Activated T-helper 1 cell treated with anti-CD3 and anti-CD28 coated beads, Interleukin-12 subunit alpha, Interleukin-12 subunit beta, Interleukin-2, Interleukin-4 antibody, amounts not matched to agents 30 ng/mL and 10 ng/mL and 1 ng/mL, durations not matched to agents 14 hours and 24 hours and 36 hours (primary cell): ENCODE measurements around the gene GDF9. TPM values are rescaled to one million over a fixed set of nuclear protein-coding genes. Genes with fewer than 3 reads are reported as not detected.
A peak's percentile ranks its signal among the peaks of the same experiment; 100 is the strongest.

Source experiments
- DNase-seq: peaks from one replicate; pipeline ENCODE4 v3.0.0; 2021; ENCODE audit warnings: low spot score
- H3K27ac Mint-ChIP-seq: one replicate; pipeline ENCODE4 v1.8.0; 2021; ENCODE audit warnings: mild to moderate bottlenecking, mixed read lengths
- H3K27me3 Mint-ChIP-seq: one replicate; pipeline ENCODE4 v1.8.0; 2022; ENCODE audit warnings: mild to moderate bottlenecking, moderate library complexity, mixed read lengths; ENCODE audit not compliant: insufficient read depth
- H3K36me3 Mint-ChIP-seq: one replicate; pipeline ENCODE4 v1.8.0; 2021; ENCODE audit warnings: low read depth, mixed read lengths
- H3K4me1 Mint-ChIP-seq: one replicate; pipeline ENCODE4 v1.8.0; 2021; ENCODE audit warnings: low read depth, mixed read lengths
- H3K4me3 Mint-ChIP-seq: one replicate; pipeline ENCODE4 v1.8.0; 2021; ENCODE audit warnings: mild to moderate bottlenecking, moderate library complexity, mixed read lengths
- H3K9me3 Mint-ChIP-seq: one replicate; pipeline ENCODE4 v1.8.0; 2021; ENCODE audit warnings: mixed read lengths
- intact Hi-C: fragments of 100-400 bp; cut with micrococcal nuclease; formaldehyde crosslinking; loops from one replicate; pipeline ENCODE4 v1.15.1; 2024
- total RNA-seq: library from RNA; stranded (reverse); gene quantifications from 2 replicates; pipeline ENCODE4 v1.2.3, GENCODE V29; 2022

Gene GDF9, protein sequence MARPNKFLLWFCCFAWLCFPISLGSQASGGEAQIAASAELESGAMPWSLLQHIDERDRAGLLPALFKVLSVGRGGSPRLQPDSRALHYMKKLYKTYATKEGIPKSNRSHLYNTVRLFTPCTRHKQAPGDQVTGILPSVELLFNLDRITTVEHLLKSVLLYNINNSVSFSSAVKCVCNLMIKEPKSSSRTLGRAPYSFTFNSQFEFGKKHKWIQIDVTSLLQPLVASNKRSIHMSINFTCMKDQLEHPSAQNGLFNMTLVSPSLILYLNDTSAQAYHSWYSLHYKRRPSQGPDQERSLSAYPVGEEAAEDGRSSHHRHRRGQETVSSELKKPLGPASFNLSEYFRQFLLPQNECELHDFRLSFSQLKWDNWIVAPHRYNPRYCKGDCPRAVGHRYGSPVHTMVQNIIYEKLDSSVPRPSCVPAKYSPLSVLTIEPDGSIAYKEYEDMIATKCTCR
- total RNA-seq: 0.32 and 0.57 TPM in 2 replicates

- H3K4me3 Mint-ChIP-seq: peak within 1 kb of the TSS; percentile 95
- peak; percentile 93 for DNase-seq
- no peaks in the 10 kb centered on the region for H3K9me3 Mint-ChIP-seq
- intact Hi-C loops: loop anchor here (1.0 to 5.0 kb wide), 14 partner anchors 16 to 1232 kb away; partner anchors contain the start of genes AFF4, KIF3A, P4HA2 and RAPGEF6
- H3K36me3 Mint-ChIP-seq: peaks cover 24% of the 10 kb centered on the region
- no peaks in the 10 kb centered on the region for H3K27me3 Mint-ChIP-seq
- peaks cover 33% of the 10 kb centered on the region for H3K4me1 Mint-ChIP-seq
- peak within 1 kb of the TSS; percentile 99 for H3K27ac Mint-ChIP-seq
Measured at GRCh38 chr5:132866342-132867045, at the start of gene GDF9, which contains the start of gene UQCRQ. Gene GDF9, minus strand, starts transcription at chr5:132866469. Its CDS starts 1,936 bp downstream, at chr5:132864533. Gene UQCRQ, plus strand, starts transcription at chr5:132866642. Its CDS starts 240 bp downstream, at chr5:132866882.

GRCh38 chr5:132915681-132916080 is 49.4 kb upstream of the GDF9 start:
- no peak overlapping the region for H3K4me3 Mint-ChIP-seq
- peaks cover 20% of the 10 kb centered on the region for H3K36me3 Mint-ChIP-seq
- DNase-seq: no peak
- no peaks in the 10 kb centered on the region for H3K9me3 Mint-ChIP-seq
- no peaks in the 10 kb centered on the region for H3K4me1 Mint-ChIP-seq
- no peak overlapping the region for H3K27ac Mint-ChIP-seq
- no peaks in the 10 kb centered on the region for H3K27me3 Mint-ChIP-seq
- intact Hi-C loops: no loop called here

DNA sequence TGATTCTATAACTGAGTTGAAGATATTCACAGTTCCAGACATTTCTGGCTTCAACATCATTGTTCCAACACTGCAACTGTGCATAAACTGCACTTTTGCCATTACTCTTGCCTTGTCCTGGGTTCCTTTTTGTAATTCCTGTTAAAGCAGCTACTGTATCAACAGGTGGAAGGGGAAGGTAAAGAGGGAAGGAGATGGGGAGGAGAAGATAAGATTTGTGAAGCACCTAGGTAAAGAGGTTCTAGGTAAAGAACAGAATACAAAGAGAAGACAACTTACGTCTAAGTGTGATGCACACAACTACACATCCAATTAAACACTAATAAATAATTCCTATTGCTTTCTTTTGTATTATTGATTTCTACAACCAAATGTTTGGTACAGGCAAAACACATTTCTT is 43.4 kb upstream of the GDF9 start:
- no peaks in the 10 kb centered on the region for H3K9me3 Mint-ChIP-seq
- H3K4me1 Mint-ChIP-seq: peaks cover 6% of the 10 kb centered on the region

GRCh38 chr5:132907161-132907560 is 40.9 kb upstream of the GDF9 start:
- Mint-ChIP-seq H3K27me3 (no peaks in the 10 kb centered on the region), H3K4me3 (no peak overlapping the region), H3K4me1 (peaks cover 6% of the 10 kb centered on the region), H3K27ac (no peak overlapping the region), H3K36me3 (peaks cover 20% of the 10 kb centered on the region), H3K9me3 (no peaks in the 10 kb centered on the region)
- no peak for DNase-seq
- intact Hi-C loops: no loop called here

More for the DNA sequence above, 43.4 kb upstream of the GDF9 start:
- Mint-ChIP-seq H3K27me3 (no peaks in the 10 kb centered on the region), H3K27ac (no peak overlapping the region), H3K4me3 (no peak overlapping the region), H3K36me3 (peaks cover 17% of the 10 kb centered on the region)
- intact Hi-C loops: no loop called here
- DNase-seq: no peak

GRCh38 chr5:132905938-132906337 is 39.7 kb upstream of the GDF9 start:
- Mint-ChIP-seq H3K4me1 (peaks cover 6% of the 10 kb centered on the region), H3K9me3 (no peaks in the 10 kb centered on the region), H3K27me3 (no peaks in the 10 kb centered on the region), H3K36me3 (peaks cover 18% of the 10 kb centered on the region), H3K27ac (no peak overlapping the region), H3K4me3 (no peak overlapping the region)
- intact Hi-C loops: no loop called here
- DNase-seq: no peak

DNA sequence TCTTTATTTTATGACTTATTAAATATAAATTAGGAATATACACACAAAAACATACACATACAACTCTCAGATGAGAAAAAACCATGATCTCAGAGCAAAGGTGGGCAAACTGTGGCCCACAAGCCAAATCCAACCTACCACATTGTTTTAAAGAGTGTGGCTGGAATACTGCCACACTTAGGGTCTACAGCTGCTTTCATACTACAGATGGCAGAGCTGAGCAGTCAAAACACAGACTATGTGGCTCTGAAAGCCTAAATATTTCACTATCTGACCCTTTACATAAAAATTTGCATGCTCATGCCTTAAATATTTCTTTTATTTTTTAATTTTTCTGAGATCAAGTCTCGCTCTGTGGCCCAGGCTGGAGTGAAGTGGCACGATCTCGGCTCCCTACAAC is 35.5 kb upstream of the GDF9 start:
- Mint-ChIP-seq H3K4me1 (peaks cover 15% of the 10 kb centered on the region), H3K4me3 (no peak overlapping the region), H3K9me3 (no peaks in the 10 kb centered on the region), H3K27ac (no peak overlapping the region), H3K27me3 (no peaks in the 10 kb centered on the region), H3K36me3 (peaks cover 26% of the 10 kb centered on the region)
- no peak for DNase-seq
- intact Hi-C loops: no loop called here

GRCh38 chr5:132901036-132901435 is 34.8 kb upstream of the GDF9 start:
- no peaks in the 10 kb centered on the region for H3K9me3 Mint-ChIP-seq
- DNase-seq: no peak
- intact Hi-C loops: no loop called here
- H3K36me3 Mint-ChIP-seq: peaks cover 33% of the 10 kb centered on the region
- no peaks in the 10 kb centered on the region for H3K27me3 Mint-ChIP-seq
- no peak overlapping the region for H3K27ac Mint-ChIP-seq
- no peak overlapping the region for H3K4me3 Mint-ChIP-seq
- H3K4me1 Mint-ChIP-seq: peaks cover 22% of the 10 kb centered on the region

DNA sequence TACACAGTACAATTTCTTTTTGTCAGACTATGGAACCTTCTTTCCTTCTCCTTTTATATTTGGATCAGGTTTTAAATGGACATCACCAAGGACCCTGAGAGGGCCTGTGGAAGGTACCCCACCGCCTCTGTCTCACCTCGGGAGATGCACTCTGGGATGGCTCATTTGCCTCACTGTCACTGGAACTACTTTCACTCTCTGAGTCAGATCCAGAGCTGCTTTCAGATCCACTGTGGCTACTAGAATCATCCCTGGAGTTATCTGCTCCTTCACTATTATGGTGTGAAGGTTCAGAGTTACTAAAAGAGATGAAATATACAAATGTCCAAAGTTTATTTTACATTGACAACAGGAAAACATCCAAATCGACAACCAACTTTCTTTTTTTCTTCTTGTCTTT is 31.8 kb upstream of the GDF9 start:
- intact Hi-C loops: loop anchor here (10.0 kb wide), 1 partner anchor 127 kb away; the partner anchor contains the start of gene ZCCHC10
- Mint-ChIP-seq H3K27me3 (no peaks in the 10 kb centered on the region), H3K27ac (no peak overlapping the region), H3K4me3 (no peak overlapping the region), H3K9me3 (no peaks in the 10 kb centered on the region), H3K4me1 (peaks cover 22% of the 10 kb centered on the region), H3K36me3 (peaks cover 44% of the 10 kb centered on the region)
- no peak for DNase-seq

DNA sequence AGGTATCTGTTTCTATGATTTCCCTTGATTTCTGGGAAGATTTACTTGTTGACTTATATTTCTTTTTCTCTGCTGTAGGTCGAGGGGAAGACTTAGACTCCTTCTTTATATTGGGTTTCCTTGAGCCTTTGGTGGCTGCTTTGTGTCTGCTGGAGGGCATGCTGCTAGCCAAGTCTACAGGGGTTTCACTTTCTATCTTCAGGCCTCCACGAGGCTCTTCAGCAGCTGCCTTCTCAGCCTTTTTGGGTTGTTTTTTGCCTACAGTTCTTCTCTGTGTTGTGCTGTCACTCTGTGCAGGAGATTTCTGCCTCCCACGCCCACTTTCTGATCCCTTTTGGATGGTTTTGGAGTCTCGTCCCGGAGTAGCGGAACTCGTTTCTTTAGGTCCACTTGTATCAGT is 30.4 kb upstream of the GDF9 start:
- no peaks in the 10 kb centered on the region for H3K27me3 Mint-ChIP-seq
- H3K4me3 Mint-ChIP-seq: no peak overlapping the region
- intact Hi-C loops: loop anchor here (10.0 kb wide), 1 partner anchor 128 kb away; the partner anchor contains the start of gene ZCCHC10
- H3K27ac Mint-ChIP-seq: peak overlapping the region; percentile 83
- no peak for DNase-seq
- H3K4me1 Mint-ChIP-seq: peaks cover 22% of the 10 kb centered on the region
- peaks cover 58% of the 10 kb centered on the region for H3K36me3 Mint-ChIP-seq
- no peaks in the 10 kb centered on the region for H3K9me3 Mint-ChIP-seq

DNA sequence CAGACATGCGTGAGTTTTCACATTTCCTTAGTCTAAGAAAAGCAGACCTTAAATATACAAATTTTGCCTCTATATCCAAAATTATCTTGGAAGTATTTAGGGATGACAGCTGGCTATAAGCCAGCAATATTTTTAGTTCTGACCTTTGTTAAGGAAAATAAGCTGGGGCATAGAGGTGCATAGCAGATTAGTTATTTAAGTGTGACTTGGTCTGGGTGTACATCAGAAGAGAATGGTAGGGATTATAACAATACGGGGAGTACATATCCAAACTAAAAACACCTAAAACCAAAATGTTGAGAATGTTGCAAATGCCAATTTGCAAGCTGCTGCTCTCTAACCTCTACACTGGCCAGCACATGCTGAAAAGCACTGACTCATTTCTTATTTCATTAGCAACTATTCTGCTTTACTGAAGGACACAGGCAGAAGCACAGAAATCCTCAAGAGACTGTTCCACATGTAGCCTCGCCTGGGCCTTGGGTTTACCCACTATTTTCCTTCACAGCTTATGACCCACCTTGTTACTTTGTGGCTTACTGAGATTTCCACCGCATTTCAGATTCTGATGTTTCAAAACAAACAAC is 29.5 kb upstream of the GDF9 start:
- no peak for DNase-seq
- no peak overlapping the region for H3K4me3 Mint-ChIP-seq
- no peaks in the 10 kb centered on the region for H3K27me3 Mint-ChIP-seq
- H3K27ac Mint-ChIP-seq: no peak overlapping the region
- peaks cover 22% of the 10 kb centered on the region for H3K4me1 Mint-ChIP-seq
- H3K9me3 Mint-ChIP-seq: no peaks in the 10 kb centered on the region
- H3K36me3 Mint-ChIP-seq: peaks cover 54% of the 10 kb centered on the region
- intact Hi-C loops: loop anchor here (10.0 kb wide), 1 partner anchor 129 kb away; the partner anchor contains the start of gene ZCCHC10

DNA sequence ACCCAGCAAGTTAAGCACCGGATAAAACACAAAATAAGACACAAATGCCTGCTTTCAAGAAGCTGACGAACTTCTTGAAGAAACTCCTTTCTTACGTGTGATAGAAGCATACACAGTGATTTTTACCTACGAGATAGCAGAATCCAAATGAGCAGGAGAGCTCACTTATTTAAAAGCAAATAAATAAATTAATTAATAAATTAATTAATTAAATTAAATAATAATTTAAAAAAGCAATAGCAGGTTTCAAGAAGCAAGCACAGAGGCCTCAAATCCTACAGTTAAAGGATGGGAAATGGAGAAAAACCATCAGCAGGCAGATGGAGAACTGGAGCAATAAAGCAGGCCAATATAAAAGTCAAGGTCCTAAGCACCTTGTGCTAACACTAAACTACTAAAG is 24.5 kb upstream of the GDF9 start:
- Mint-ChIP-seq H3K27ac (no peak overlapping the region), H3K27me3 (no peaks in the 10 kb centered on the region), H3K4me3 (no peak overlapping the region), H3K9me3 (no peaks in the 10 kb centered on the region), H3K4me1 (peaks cover 15% of the 10 kb centered on the region), H3K36me3 (peaks cover 57% of the 10 kb centered on the region)
- intact Hi-C loops: loop anchor here (10.0 kb wide), 1 partner anchor 134 kb away; the partner anchor contains the start of gene ZCCHC10
- DNase-seq: no peak

- Mint-ChIP-seq H3K4me3 (no peak overlapping the region), H3K27me3 (no peaks in the 10 kb centered on the region), H3K9me3 (no peaks in the 10 kb centered on the region), H3K36me3 (peaks cover 55% of the 10 kb centered on the region), H3K4me1 (peaks cover 20% of the 10 kb centered on the region), H3K27ac (no peak overlapping the region)
- intact Hi-C loops: no loop called here
- no peak for DNase-seq
Measured at GRCh38 chr5:132889501-132889900, 23.2 kb upstream of the GDF9 start.
